GM12891 (cell line): ENCODE measurements around the gene PKNOX2.

Experiments
- POLR2A ChIP-seq: IDR thresholded peaks from 2 replicates; pipeline ENCODE4 v1.6.1; 2011; ENCODE audit warnings: low read depth, low read length, control low read depth
- POLR2AphosphoS5 ChIP-seq: IDR thresholded peaks from 2 replicates; pipeline ENCODE4 v1.6.1; 2011; ENCODE audit warnings: low read depth, low read length, control low read depth
- SPI1 ChIP-seq: IDR thresholded peaks from 2 replicates; pipeline ENCODE4 v1.6.1; 2011; ENCODE audit warnings: low read depth, low read length, control low read depth
- TAF1 ChIP-seq: IDR thresholded peaks from 2 replicates; pipeline ENCODE4 v1.6.1; 2011; ENCODE audit warnings: low read depth, low read length, control low read depth

- TF ChIP-seq POLR2A (no peak), TAF1 (no peak), POLR2AphosphoS5 (no peak), SPI1 (no peak)
Measured at GRCh38 chr11:125258291-125259032, 93.9 kb downstream of the PKNOX2 start.
